HL-60 (cell line): Measurements from ENCODE around the gene CACNA1C.

ENCODE experiments used
- DNase-seq, 2 experiments: peaks; one replicate each; pipeline ENCODE4 v3.0.0-alpha.2; 2010 to 2020; ENCODE audit warnings: low read depth in 1 of 2, low spot score in 1 of 2
- H3K27ac ChIP-seq: fragments of 250-450 bp; sonication (Bioruptor Pico); replicated peaks from 2 replicates; pipeline ENCODE4 v1.5.1; 2020; ENCODE audit warnings: mild to moderate bottlenecking, moderate library complexity
- H3K27me3 ChIP-seq: fragments of 250-450 bp; sonication (Bioruptor Pico); 2 replicates; pipeline ENCODE4 v1.5.1; 2021; ENCODE audit warnings: mild to moderate bottlenecking, moderate library complexity; ENCODE audit not compliant: insufficient read depth, poor library complexity, severe bottlenecking
- H3K4me3 ChIP-seq: replicated peaks from 2 replicates; pipeline ENCODE4 v1.5.1; 2011; ENCODE audit warnings: mild to moderate bottlenecking, control low read depth, low read length; ENCODE audit not compliant: insufficient read depth
- GABPA ChIP-seq: IDR thresholded peaks from 2 replicates; pipeline ENCODE4 v1.6.1; 2012; ENCODE audit warnings: low read depth
- POLR2AphosphoS5 ChIP-seq: IDR thresholded peaks from 2 replicates; pipeline ENCODE4 v1.6.1; 2012; ENCODE audit warnings: low read depth
- SPI1 ChIP-seq: IDR thresholded peaks from 2 replicates; pipeline ENCODE4 v1.6.1; 2012; ENCODE audit warnings: low read depth, mild to moderate bottlenecking, borderline replicate concordance
- TF ChIP-seq, protein P1 (sequence below): IDR thresholded peaks from 2 replicates; pipeline ENCODE4 v1.6.1; 2012; ENCODE audit warnings: low read depth; ENCODE audit not compliant: insufficient replicate concordance
- TF ChIP-seq, protein P2 (sequence below): IDR thresholded peaks from one replicate; pipeline ENCODE4 v1.5.1; 2011; ENCODE audit warnings: low read length, control low read depth, inconsistent platforms; ENCODE audit not compliant: insufficient read depth

Gene CACNA1C

DNA sequence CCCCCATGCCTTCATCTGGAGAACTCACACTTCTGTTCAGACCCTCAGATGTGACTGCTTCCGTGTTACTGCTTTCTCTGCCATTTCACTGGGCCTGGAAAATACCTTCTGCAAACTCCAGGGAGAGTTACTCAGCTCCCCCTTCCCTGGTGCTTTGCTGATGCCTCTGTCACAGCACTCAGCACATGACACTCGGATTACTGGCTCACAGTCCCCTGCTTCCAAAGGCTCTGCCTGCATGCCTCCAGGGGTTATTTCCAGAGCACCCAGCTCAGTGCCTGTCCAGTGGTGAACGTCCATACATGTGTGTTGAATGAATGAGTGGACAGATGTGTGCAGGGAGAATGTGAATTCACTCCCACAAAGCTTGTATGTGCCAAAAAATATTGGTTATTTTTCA lies 504.8 kb downstream of the CACNA1C start:
- no peak overlapping the region for H3K4me3 ChIP-seq
- DNase-seq: no peak
- TF ChIP-seq SPI1 (no peak), POLR2AphosphoS5 (no peak), GABPA (no peak)
- TF ChIP-seq, protein P1, sequence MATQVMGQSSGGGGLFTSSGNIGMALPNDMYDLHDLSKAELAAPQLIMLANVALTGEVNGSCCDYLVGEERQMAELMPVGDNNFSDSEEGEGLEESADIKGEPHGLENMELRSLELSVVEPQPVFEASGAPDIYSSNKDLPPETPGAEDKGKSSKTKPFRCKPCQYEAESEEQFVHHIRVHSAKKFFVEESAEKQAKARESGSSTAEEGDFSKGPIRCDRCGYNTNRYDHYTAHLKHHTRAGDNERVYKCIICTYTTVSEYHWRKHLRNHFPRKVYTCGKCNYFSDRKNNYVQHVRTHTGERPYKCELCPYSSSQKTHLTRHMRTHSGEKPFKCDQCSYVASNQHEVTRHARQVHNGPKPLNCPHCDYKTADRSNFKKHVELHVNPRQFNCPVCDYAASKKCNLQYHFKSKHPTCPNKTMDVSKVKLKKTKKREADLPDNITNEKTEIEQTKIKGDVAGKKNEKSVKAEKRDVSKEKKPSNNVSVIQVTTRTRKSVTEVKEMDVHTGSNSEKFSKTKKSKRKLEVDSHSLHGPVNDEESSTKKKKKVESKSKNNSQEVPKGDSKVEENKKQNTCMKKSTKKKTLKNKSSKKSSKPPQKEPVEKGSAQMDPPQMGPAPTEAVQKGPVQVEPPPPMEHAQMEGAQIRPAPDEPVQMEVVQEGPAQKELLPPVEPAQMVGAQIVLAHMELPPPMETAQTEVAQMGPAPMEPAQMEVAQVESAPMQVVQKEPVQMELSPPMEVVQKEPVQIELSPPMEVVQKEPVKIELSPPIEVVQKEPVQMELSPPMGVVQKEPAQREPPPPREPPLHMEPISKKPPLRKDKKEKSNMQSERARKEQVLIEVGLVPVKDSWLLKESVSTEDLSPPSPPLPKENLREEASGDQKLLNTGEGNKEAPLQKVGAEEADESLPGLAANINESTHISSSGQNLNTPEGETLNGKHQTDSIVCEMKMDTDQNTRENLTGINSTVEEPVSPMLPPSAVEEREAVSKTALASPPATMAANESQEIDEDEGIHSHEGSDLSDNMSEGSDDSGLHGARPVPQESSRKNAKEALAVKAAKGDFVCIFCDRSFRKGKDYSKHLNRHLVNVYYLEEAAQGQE: no peak
- TF ChIP-seq, protein P2, sequence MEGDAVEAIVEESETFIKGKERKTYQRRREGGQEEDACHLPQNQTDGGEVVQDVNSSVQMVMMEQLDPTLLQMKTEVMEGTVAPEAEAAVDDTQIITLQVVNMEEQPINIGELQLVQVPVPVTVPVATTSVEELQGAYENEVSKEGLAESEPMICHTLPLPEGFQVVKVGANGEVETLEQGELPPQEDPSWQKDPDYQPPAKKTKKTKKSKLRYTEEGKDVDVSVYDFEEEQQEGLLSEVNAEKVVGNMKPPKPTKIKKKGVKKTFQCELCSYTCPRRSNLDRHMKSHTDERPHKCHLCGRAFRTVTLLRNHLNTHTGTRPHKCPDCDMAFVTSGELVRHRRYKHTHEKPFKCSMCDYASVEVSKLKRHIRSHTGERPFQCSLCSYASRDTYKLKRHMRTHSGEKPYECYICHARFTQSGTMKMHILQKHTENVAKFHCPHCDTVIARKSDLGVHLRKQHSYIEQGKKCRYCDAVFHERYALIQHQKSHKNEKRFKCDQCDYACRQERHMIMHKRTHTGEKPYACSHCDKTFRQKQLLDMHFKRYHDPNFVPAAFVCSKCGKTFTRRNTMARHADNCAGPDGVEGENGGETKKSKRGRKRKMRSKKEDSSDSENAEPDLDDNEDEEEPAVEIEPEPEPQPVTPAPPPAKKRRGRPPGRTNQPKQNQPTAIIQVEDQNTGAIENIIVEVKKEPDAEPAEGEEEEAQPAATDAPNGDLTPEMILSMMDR: no peak
- H3K27me3 ChIP-seq: no peaks in the 10 kb centered on the region
- H3K27ac ChIP-seq: no peak overlapping the region

DNA sequence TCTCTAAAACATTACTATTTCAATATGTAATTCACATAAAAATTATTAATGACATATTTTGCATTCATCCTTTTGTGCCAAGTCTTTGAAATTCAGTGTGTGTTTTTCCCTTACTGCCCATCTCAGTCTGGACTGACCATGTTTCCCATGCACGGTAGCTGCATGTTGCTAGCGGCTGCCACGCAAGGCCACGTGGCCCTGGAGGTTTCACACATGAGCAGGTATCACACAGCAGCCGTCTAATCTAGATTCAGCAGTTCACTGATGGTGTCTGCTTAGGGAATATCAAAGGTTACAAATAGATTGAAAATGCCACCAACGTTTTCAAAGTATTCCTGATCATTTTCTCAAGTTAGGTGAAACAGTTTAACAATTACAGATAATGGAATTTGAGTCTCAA lies 507.1 kb downstream of the CACNA1C start:
- TF ChIP-seq GABPA (no peak), POLR2AphosphoS5 (no peak), SPI1 (no peak)
- TF ChIP-seq, protein P2: no peak
- TF ChIP-seq, protein P1: no peak
- no peak for DNase-seq
- Histone ChIP-seq H3K27me3 (no peaks in the 10 kb centered on the region), H3K4me3 (no peak overlapping the region), H3K27ac (no peak overlapping the region)

DNA sequence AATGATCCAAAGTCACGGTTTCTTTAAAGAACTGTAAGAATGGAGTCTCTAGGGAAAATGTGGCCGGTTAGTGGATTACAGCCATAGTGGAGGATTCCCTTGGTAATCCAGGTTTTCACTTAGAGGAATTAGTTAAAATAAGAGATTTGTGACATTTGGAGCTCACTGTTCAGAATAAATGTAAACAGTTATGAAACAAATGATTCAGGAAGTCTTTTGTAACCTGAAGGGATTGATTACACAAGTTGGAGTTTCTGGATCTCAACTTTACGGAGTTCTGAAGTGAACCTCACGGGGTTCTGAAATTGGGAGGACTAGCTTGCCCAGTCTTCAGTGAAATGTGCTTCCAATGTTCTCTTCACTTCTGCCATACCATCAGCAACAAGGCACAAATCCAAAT lies 507.6 kb downstream of the CACNA1C start:
- TF ChIP-seq, protein P2: no peak
- TF ChIP-seq POLR2AphosphoS5: no peak
- TF ChIP-seq GABPA: no peak
- TF ChIP-seq, protein P1: no peak
- TF ChIP-seq SPI1: no peak
- DNase-seq: no peak
- no peaks in the 10 kb centered on the region for H3K27me3 ChIP-seq
- H3K4me3 ChIP-seq: no peak overlapping the region
- H3K27ac ChIP-seq: no peak overlapping the region
